SK-N-SH treated with all-trans-retinoic acid at 6 μM for 48 hours (cell line): ENCODE measurements around the gene EML5.

Experiments
- ATAC-seq: fragments of 200-7000 bp; cut with Tn5 transposase; 3 replicates; pipeline ENCODE4 v1.9.1; 2020; ENCODE audit warnings: mild to moderate bottlenecking, moderate library complexity
- ARNTL ChIP-seq: fragments of 450-650 bp; formaldehyde crosslinking; IDR thresholded peaks from 2 replicates; pipeline ENCODE4 v1.5.0; 2020; ENCODE audit warnings: low read depth, mild to moderate bottlenecking, moderate library complexity, borderline replicate concordance
- BACH2 ChIP-seq: fragments of 250-450 bp; sonication (Bioruptor Pico); IDR thresholded peaks from 2 replicates; pipeline ENCODE4 v1.9.0; 2021; ENCODE audit warnings: mild to moderate bottlenecking, borderline replicate concordance
- CSDC2 ChIP-seq: fragments of 250-450 bp; sonication (Bioruptor Pico); IDR thresholded peaks from 2 replicates; pipeline ENCODE4 v1.5.0; 2020; ENCODE audit warnings: mild to moderate bottlenecking, moderate library complexity
- ESRRG ChIP-seq: fragments of 250-450 bp; sonication (Bioruptor Pico); IDR thresholded peaks from 2 replicates; pipeline ENCODE4 v1.6.1; 2021; ENCODE audit warnings: mild to moderate bottlenecking
- GLIS3 ChIP-seq: fragments of 250-450 bp; sonication (Bioruptor Pico); IDR thresholded peaks from 2 replicates; pipeline ENCODE4 v1.5.0; 2020; ENCODE audit warnings: mild to moderate bottlenecking, moderate library complexity
- ISL1 ChIP-seq: fragments of 250-450 bp; sonication (Bioruptor Pico); IDR thresholded peaks from 2 replicates; pipeline ENCODE4 v2.1.2; 2022; ENCODE audit warnings: mild to moderate bottlenecking, moderate library complexity
- OSR1 ChIP-seq: fragments of 250-450 bp; sonication (Bioruptor Pico); IDR thresholded peaks from 2 replicates; pipeline ENCODE4 v1.8.0; 2022; ENCODE audit warnings: moderate library complexity, mild to moderate bottlenecking, inconsistent platforms
- PATZ1 ChIP-seq: fragments of 250-450 bp; sonication (Bioruptor Pico); IDR thresholded peaks from 2 replicates; pipeline ENCODE4 v1.8.0; 2020; ENCODE audit warnings: mild to moderate bottlenecking, moderate library complexity, borderline replicate concordance
- PPARA ChIP-seq: fragments of 250-450 bp; sonication (Bioruptor Pico); IDR thresholded peaks from 2 replicates; pipeline ENCODE4 v1.5.0; 2020; ENCODE audit warnings: mild to moderate bottlenecking, borderline replicate concordance
- RARB ChIP-seq: fragments of 250-450 bp; sonication (Bioruptor Pico); IDR thresholded peaks from 2 replicates; pipeline ENCODE4 v1.8.0; 2021; ENCODE audit warnings: mild to moderate bottlenecking, moderate library complexity
- SNAI2 ChIP-seq: fragments of 250-450 bp; sonication (Bioruptor Pico); IDR thresholded peaks from 2 replicates; pipeline ENCODE4 v1.5.0; 2020; ENCODE audit warnings: mild to moderate bottlenecking, moderate library complexity
- TOX ChIP-seq: fragments of 250-450 bp; sonication (Bioruptor Pico); IDR thresholded peaks from 2 replicates; pipeline ENCODE4 v1.8.0; 2021; ENCODE audit warnings: mild to moderate bottlenecking, moderate library complexity, borderline replicate concordance
- ZC3H10 ChIP-seq: fragments of 250-450 bp; sonication (Bioruptor Pico); IDR thresholded peaks from 2 replicates; pipeline ENCODE4 v1.5.1; 2021; ENCODE audit warnings: mild to moderate bottlenecking, moderate library complexity
- ZFP3 ChIP-seq: fragments of 250-450 bp; sonication (Bioruptor Pico); IDR thresholded peaks from 2 replicates; pipeline ENCODE4 v1.5.0; 2020; ENCODE audit warnings: mild to moderate bottlenecking, moderate library complexity
- ZFP30 ChIP-seq: fragments of 450-650 bp; formaldehyde crosslinking; IDR thresholded peaks from 2 replicates; pipeline ENCODE4 v1.5.0; 2022; ENCODE audit warnings: mild to moderate bottlenecking, moderate library complexity
- ZNF565 ChIP-seq: fragments of 450-650 bp; formaldehyde crosslinking; conservative IDR thresholded peaks from 2 replicates; pipeline ENCODE4 v1.5.0; 2020; ENCODE audit warnings: low read depth, mild to moderate bottlenecking, moderate library complexity
- ZNF70 ChIP-seq: fragments of 450-650 bp; formaldehyde crosslinking; IDR thresholded peaks from 2 replicates; pipeline ENCODE4 v1.5.0; 2020; ENCODE audit warnings: mild to moderate bottlenecking, moderate library complexity
- ZNF8 ChIP-seq: fragments of 450-650 bp; formaldehyde crosslinking; IDR thresholded peaks from 2 replicates; pipeline ENCODE4 v1.5.0; 2020; ENCODE audit warnings: mild to moderate bottlenecking, moderate library complexity
- TF ChIP-seq, protein P1 (sequence below): fragments of 250-450 bp; sonication (Bioruptor Pico); IDR thresholded peaks from 2 replicates; pipeline ENCODE4 v1.5.1; 2020; ENCODE audit warnings: low read depth, mild to moderate bottlenecking, moderate library complexity
- TF ChIP-seq, protein P2 (sequence below): fragments of 250-450 bp; sonication (Bioruptor Pico); IDR thresholded peaks from 2 replicates; pipeline ENCODE4 v1.8.0; 2021; ENCODE audit warnings: low read depth, mild to moderate bottlenecking, moderate library complexity, borderline replicate concordance

The EML5 gene

GRCh38 chr14:88597601-88598000, 195.2 kb downstream of the EML5 start:
- no peak for ATAC-seq
- TF ChIP-seq ZNF8 (CRISPR knock-in tag) (no peak), GLIS3 (CRISPR knock-in tag) (no peak), RARB (no peak), OSR1 (CRISPR knock-in tag) (no peak), ARNTL (CRISPR knock-in tag) (no peak), ZNF565 (CRISPR knock-in tag) (no peak)
- TF ChIP-seq, protein P1, sequence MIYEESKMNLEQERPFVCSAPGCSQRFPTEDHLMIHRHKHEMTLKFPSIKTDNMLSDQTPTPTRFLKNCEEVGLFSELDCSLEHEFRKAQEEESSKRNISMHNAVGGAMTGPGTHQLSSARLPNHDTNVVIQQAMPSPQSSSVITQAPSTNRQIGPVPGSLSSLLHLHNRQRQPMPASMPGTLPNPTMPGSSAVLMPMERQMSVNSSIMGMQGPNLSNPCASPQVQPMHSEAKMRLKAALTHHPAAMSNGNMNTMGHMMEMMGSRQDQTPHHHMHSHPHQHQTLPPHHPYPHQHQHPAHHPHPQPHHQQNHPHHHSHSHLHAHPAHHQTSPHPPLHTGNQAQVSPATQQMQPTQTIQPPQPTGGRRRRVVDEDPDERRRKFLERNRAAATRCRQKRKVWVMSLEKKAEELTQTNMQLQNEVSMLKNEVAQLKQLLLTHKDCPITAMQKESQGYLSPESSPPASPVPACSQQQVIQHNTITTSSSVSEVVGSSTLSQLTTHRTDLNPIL (CRISPR knock-in tag): no peak

- TF ChIP-seq OSR1 (CRISPR knock-in tag): no peak
- TF ChIP-seq, protein P2, sequence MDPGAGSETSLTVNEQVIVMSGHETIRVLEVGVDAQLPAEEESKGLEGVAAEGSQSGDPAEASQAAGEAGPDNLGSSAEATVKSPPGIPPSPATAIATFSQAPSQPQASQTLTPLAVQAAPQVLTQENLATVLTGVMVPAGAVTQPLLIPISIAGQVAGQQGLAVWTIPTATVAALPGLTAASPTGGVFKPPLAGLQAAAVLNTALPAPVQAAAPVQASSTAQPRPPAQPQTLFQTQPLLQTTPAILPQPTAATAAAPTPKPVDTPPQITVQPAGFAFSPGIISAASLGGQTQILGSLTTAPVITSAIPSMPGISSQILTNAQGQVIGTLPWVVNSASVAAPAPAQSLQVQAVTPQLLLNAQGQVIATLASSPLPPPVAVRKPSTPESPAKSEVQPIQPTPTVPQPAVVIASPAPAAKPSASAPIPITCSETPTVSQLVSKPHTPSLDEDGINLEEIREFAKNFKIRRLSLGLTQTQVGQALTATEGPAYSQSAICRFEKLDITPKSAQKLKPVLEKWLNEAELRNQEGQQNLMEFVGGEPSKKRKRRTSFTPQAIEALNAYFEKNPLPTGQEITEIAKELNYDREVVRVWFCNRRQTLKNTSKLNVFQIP (CRISPR knock-in tag): no peak
- no peak for TF ChIP-seq CSDC2 (CRISPR knock-in tag)
- TF ChIP-seq ZFP3 (CRISPR knock-in tag): no peak
- TF ChIP-seq BACH2 (CRISPR knock-in tag): no peak
- no peak for TF ChIP-seq GLIS3 (CRISPR knock-in tag)
- no peak for TF ChIP-seq ESRRG (CRISPR knock-in tag)
- no peak for ATAC-seq
These were observed 195.7 kb downstream of the EML5 start for GRCh38 chr14:88597038-88597437.

DNA sequence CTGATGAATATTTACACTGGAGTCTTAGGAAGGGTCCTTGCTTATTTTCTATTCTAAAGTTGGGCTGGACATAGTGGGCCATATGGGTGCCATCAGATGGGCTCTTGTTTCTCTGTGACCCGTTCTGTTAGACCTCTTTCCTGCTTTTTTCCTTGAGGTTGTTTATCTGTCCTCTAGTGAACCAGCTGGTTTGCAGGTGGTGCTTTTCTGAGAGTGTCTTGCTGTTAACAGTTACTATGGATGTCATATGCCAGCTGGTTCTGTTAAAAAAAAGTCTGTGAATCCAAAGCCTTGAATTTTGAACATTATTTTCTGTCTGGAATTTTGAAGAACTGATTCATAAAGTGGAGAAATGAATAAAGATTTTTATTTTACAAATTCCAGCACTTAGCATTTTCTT, 200.7 kb downstream of the EML5 start:
- TF ChIP-seq TOX (no peak), ISL1 (CRISPR knock-in tag) (no peak), GLIS3 (CRISPR knock-in tag) (no peak), PPARA (CRISPR knock-in tag) (no peak), ZNF565 (CRISPR knock-in tag) (no peak), SNAI2 (CRISPR knock-in tag) (no peak), ESRRG (CRISPR knock-in tag) (no peak), ARNTL (CRISPR knock-in tag) (no peak)
- TF ChIP-seq, protein P1 (CRISPR knock-in tag): no peak
- no peak for ATAC-seq

- ATAC-seq: no peak
- TF ChIP-seq ZC3H10 (CRISPR knock-in tag) (no peak), ZNF565 (CRISPR knock-in tag) (no peak), ISL1 (CRISPR knock-in tag) (no peak), ZFP30 (CRISPR knock-in tag) (no peak), SNAI2 (CRISPR knock-in tag) (no peak)
- TF ChIP-seq, protein P1 (CRISPR knock-in tag): no peak
- TF ChIP-seq, protein P2 (CRISPR knock-in tag): no peak
These were observed 202.6 kb downstream of the EML5 start for GRCh38 chr14:88590173-88590572.

DNA sequence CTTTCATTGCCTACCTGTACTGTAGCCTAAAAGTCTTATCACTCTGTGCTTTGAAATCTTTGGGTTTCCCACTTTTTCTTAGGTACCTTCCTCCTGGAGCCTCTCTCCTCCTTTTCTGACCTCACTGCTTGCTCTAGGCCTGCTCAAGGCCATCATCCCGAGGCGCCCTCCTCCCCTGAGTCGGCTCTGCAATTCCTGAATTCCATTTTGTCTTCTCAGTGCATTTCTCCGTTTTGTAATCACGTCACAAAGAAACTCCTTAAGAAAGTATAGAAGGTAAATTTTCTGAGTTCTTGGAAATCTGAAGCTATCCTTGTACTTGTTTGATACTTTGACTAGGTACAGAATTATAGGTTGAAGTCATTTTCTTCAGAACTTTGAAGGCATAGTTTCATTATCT, 204.7 kb downstream of the EML5 start:
- ATAC-seq: no peak
- TF ChIP-seq, protein P1 (CRISPR knock-in tag): no peak
- TF ChIP-seq ISL1 (CRISPR knock-in tag) (no peak), GLIS3 (CRISPR knock-in tag) (no peak), OSR1 (CRISPR knock-in tag) (no peak), ZNF8 (CRISPR knock-in tag) (no peak), ZNF70 (no peak), ZC3H10 (CRISPR knock-in tag) (no peak), PATZ1 (CRISPR knock-in tag) (no peak), CSDC2 (CRISPR knock-in tag) (no peak), SNAI2 (CRISPR knock-in tag) (no peak), ZFP30 (CRISPR knock-in tag) (no peak), TOX (no peak)
- TF ChIP-seq, protein P2 (CRISPR knock-in tag): no peak
